HPDE6-E6E7 (cell line): ENCODE measurements around the gene ABCF2.

Experiments used
- DNase-seq: peaks from one replicate; pipeline ENCODE4 v3.0.0; 2011; ENCODE audit warnings: missing footprints; ENCODE audit errors: extremely low spot score

Gene ABCF2

GRCh38 chr7:151195616-151196450, 31.2 kb downstream of the ABCF2 start:
- no peak for DNase-seq

GRCh38 chr7:151194188-151194587, 32.8 kb downstream of the ABCF2 start:
- DNase-seq, result no peak

GRCh38 chr7:151193203-151193978, 33.6 kb downstream of the ABCF2 start:
- DNase-seq, result no peak

- DNase-seq, result no peak
These were observed 34.9 kb downstream of the ABCF2 start for GRCh38 chr7:151192002-151192539.

- DNase-seq, result no peak
These were observed 35.5 kb downstream of the ABCF2 start for GRCh38 chr7:151191544-151191943.

- no peak for DNase-seq
These were observed 38.0 kb downstream of the ABCF2 start for GRCh38 chr7:151189038-151189437.

GRCh38 chr7:151188252-151188542, 38.8 kb downstream of the ABCF2 start:
- DNase-seq, result no peak

- no peak for DNase-seq
These were observed 39.4 kb downstream of the ABCF2 start for GRCh38 chr7:151187409-151188251.

- DNase-seq, result no peak
These were observed 40.2 kb downstream of the ABCF2 start, which contains the start of gene ASB10 for GRCh38 chr7:151186640-151187408. Gene ASB10, minus strand, starts transcription at chr7:151187250. Its CDS starts 120 bp downstream, at chr7:151187130.

- no peak for DNase-seq
These were observed 41.0 kb downstream of the ABCF2 start for GRCh38 chr7:151185762-151186639.

- DNase-seq, result no peak
These were observed 46.0 kb downstream of the ABCF2 start for GRCh38 chr7:151181011-151181431.

GRCh38 chr7:151179946-151180345, 47.1 kb downstream of the ABCF2 start:
- no peak for DNase-seq

GRCh38 chr7:151179287-151179860, 47.6 kb downstream of the ABCF2 start:
- no peak for DNase-seq

- no peak for DNase-seq
These were observed 48.2 kb downstream of the ABCF2 start for GRCh38 chr7:151178831-151179230.

GRCh38 chr7:151178236-151178635, 48.8 kb downstream of the ABCF2 start:
- DNase-seq, result no peak

GRCh38 chr7:151177310-151177709, 49.7 kb downstream of the ABCF2 start:
- DNase-seq, result no peak

GRCh38 chr7:151176401-151176800, 50.6 kb downstream of the ABCF2 start:
- no peak for DNase-seq

GRCh38 chr7:151175793-151176311, 51.2 kb downstream of the ABCF2 start:
- no peak for DNase-seq

- no peak for DNase-seq
These were observed 51.8 kb downstream of the ABCF2 start for GRCh38 chr7:151175047-151175792.
